ENCODE results near the gene TANC1.

TANC1 gene

GRCh38 chr2:159153463-159153862 is 185.0 kb downstream of the TANC1 start:
- no peak for TF ChIP-seq ZFX (IDR thresholded peaks at IDR 0.05; ENCODE audit: borderline replicate concordance)
- TF ChIP-seq, protein P1, sequence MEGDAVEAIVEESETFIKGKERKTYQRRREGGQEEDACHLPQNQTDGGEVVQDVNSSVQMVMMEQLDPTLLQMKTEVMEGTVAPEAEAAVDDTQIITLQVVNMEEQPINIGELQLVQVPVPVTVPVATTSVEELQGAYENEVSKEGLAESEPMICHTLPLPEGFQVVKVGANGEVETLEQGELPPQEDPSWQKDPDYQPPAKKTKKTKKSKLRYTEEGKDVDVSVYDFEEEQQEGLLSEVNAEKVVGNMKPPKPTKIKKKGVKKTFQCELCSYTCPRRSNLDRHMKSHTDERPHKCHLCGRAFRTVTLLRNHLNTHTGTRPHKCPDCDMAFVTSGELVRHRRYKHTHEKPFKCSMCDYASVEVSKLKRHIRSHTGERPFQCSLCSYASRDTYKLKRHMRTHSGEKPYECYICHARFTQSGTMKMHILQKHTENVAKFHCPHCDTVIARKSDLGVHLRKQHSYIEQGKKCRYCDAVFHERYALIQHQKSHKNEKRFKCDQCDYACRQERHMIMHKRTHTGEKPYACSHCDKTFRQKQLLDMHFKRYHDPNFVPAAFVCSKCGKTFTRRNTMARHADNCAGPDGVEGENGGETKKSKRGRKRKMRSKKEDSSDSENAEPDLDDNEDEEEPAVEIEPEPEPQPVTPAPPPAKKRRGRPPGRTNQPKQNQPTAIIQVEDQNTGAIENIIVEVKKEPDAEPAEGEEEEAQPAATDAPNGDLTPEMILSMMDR (IDR thresholded peaks at IDR 0.05) = no peak
- H3K27ac ChIP-seq = no peak overlapping the region

DNA sequence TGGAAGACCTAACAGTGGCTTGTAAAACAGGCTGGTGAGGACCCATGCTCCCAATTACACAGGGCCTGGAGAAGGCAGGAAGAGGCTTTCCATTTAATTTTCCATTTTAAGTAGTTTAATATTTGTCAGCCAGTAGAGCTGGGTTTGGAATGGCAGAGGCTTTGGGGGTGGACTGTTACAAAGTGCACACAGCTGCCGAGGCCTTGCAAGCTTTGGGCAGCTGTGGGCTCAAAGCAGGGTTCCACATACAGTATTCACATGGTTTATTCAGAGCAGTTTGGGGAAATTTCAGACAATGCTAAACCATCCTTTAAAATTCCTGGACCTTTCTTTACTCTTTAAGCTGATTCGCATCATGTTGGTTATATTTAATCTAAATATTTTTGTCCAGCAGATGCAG is 185.5 kb downstream of the TANC1 start:
- H3K27ac ChIP-seq = no peak overlapping the region
- TF ChIP-seq ZFX (IDR thresholded peaks at IDR 0.05; ENCODE audit: borderline replicate concordance) = no peak

DNA sequence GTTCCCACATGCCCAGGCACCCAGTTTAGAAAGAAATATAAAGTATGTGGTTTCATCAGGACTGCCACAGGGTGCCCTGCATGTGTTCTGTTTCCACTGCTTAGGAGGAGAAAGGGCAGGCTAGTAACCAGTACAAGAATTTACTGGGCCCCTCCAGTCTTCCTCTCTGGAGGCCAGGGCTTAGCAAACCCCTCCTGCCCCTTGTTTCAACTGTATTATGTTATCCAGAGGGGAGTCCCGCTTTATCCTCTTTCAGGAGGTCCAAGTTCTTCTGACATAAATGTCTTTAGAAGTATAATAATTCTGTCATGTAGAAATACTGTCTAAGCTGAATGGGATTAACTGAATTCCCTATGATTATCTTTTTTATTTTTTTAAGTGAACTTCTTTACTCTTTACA is 185.9 kb downstream of the TANC1 start:
- no peak for TF ChIP-seq ZFX (IDR thresholded peaks at IDR 0.05; ENCODE audit: borderline replicate concordance)
- TF ChIP-seq, protein P1 (IDR thresholded peaks at IDR 0.05) = no peak
- H3K27ac ChIP-seq = no peak overlapping the region

GRCh38 chr2:159155320-159155719 is 186.9 kb downstream of the TANC1 start:
- TF ChIP-seq, protein P1 (IDR thresholded peaks at IDR 0.05) = no peak
- no peak for TF ChIP-seq ZFX (IDR thresholded peaks at IDR 0.05; ENCODE audit: borderline replicate concordance)
- no peak overlapping the region for H3K27ac ChIP-seq

GRCh38 chr2:159155791-159156190 is 187.4 kb downstream of the TANC1 start:
- no peak overlapping the region for H3K27ac ChIP-seq
- TF ChIP-seq, protein P1 (IDR thresholded peaks at IDR 0.05) = no peak
- TF ChIP-seq ZFX (IDR thresholded peaks at IDR 0.05; ENCODE audit: borderline replicate concordance) = no peak

DNA sequence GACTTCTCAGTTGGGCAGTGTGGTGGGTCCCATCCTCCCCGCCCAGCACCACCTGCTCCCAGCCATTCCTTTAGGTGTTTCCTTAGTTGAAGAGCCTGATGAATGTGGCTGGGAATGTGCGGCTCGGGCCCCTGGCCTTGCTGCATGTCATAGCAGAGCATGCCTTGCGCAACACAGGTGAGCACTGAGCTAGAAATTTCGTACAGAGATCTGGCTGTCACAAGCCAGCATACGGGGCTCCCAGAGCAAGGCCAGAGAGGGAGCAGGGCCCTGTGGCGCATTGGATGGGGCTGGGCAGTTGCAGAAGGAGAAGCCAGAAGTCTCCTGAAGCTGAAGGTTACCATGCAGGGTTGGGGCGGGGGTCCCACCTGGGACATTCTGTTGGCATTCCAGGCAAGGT is 188.4 kb downstream of the TANC1 start:
- no peak for TF ChIP-seq ZFX (IDR thresholded peaks at IDR 0.05; ENCODE audit: borderline replicate concordance)
- TF ChIP-seq, protein P1 (IDR thresholded peaks at IDR 0.05) = no peak
- H3K27ac ChIP-seq = no peak overlapping the region

DNA sequence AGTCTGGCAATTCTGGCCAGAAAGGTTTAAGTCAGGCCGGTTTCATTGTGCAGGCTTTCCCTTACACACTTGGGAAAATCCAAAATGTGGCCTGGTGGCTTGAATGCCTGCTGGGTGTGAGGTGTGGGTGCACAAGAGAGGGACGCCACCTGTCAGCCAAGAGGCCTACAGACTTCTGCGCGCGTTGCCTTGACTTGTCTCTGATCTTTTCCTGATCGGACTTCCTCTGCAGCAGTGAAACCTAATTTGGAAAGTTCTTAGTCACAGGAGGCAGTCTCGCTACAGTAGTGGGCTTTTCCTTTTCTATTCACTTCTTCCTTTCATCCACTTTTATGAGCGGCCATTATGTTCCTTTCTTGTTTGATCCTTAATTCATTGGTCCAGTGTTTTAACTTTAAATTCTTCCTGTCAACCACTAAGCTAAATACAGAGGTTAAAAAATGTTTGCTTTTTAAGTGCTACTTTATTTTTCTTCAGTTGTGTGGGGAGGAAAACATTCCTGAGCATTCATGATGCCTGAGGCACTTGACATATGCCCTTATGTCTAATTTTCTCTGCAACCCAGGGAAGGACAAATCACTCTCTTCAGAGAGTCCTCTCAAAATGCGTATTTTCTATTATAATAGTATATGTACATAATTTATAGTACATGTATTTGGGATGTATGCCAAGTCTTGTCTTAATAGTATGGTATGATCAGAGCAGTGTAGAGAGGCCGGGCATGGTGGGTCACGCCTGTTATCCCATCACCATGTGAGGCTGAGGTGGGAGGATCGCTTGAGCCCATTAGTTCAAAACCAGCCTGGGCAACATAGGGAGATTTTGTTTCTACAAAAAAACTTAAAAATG is 189.1 kb downstream of the TANC1 start:
- TF ChIP-seq, protein P1 (IDR thresholded peaks at IDR 0.05) = no peak
- no peak for TF ChIP-seq ZFX (IDR thresholded peaks at IDR 0.05; ENCODE audit: borderline replicate concordance)

More for the DNA sequence above, 189.1 kb downstream of the TANC1 start:
- H3K27ac ChIP-seq = no peak overlapping the region
